GOT3 (cell line): ENCODE data around the gene SH3GL3.

Experiments used
- DNase-seq: peaks from one replicate; lab custom pipeline; 2025; ENCODE audit warnings: mixed read lengths; lab: John Stamatoyannopoulos, UW

Gene SH3GL3

GRCh38 chr15:83613714-83614113 is 166.6 kb downstream of the SH3GL3 start:
- no peak for DNase-seq

GRCh38 chr15:83616840-83617239 is 169.7 kb downstream of the SH3GL3 start:
- no peak for DNase-seq

- DNase-seq: no peak
Observed at GRCh38 chr15:83626171-83626802, 179.1 kb downstream of the SH3GL3 start.

GRCh38 chr15:83631534-83631933 is 184.4 kb downstream of the SH3GL3 start:
- no peak for DNase-seq

GRCh38 chr15:83643201-83643600 is 196.1 kb downstream of the SH3GL3 start:
- DNase-seq: no peak

GRCh38 chr15:83644439-83644838 is 197.3 kb downstream of the SH3GL3 start:
- DNase-seq: no peak

GRCh38 chr15:83650831-83651230 is 203.7 kb downstream of the SH3GL3 start:
- DNase-seq: no peak

GRCh38 chr15:83651541-83651940 is 204.4 kb downstream of the SH3GL3 start:
- no peak for DNase-seq

- DNase-seq: no peak
Observed at GRCh38 chr15:83652626-83653204, 205.6 kb downstream of the SH3GL3 start.

- no peak for DNase-seq
Observed at GRCh38 chr15:83653288-83653638, 206.1 kb downstream of the SH3GL3 start.

- no peak for DNase-seq
Observed at GRCh38 chr15:83653639-83654378, 206.7 kb downstream of the SH3GL3 start, which contains the start of gene ADAMTSL3. ADAMTSL3 (plus strand) TSS chr15:83654123; CDS start chr15:83655762, 1,639 bp downstream.

GRCh38 chr15:83654379-83655236 is 207.5 kb downstream of the SH3GL3 start:
- no peak for DNase-seq

- no peak for DNase-seq
Observed at GRCh38 chr15:83655237-83655616, 208.1 kb downstream of the SH3GL3 start.

- DNase-seq: no peak
Observed at GRCh38 chr15:83656192-83656591, 209.1 kb downstream of the SH3GL3 start.

- no peak for DNase-seq
Observed at GRCh38 chr15:83656943-83657528, 209.9 kb downstream of the SH3GL3 start.

- DNase-seq: no peak
Observed at GRCh38 chr15:83657549-83657948, 210.4 kb downstream of the SH3GL3 start.

GRCh38 chr15:83658430-83659416 is 211.6 kb downstream of the SH3GL3 start:
- DNase-seq: no peak

- no peak for DNase-seq
Observed at GRCh38 chr15:83659417-83659812, 212.3 kb downstream of the SH3GL3 start.

GRCh38 chr15:83665480-83665879 is 218.3 kb downstream of the SH3GL3 start:
- DNase-seq: no peak
